ENCODE measurements around the gene KIF26B. TPM values are rescaled to one million over a fixed set of nuclear protein-coding genes. Genes with fewer than 3 reads are reported as not detected.

Gene KIF26B
- total RNA-seq, 1 donor from 2014 or later: 2.1 TPM

DNA sequence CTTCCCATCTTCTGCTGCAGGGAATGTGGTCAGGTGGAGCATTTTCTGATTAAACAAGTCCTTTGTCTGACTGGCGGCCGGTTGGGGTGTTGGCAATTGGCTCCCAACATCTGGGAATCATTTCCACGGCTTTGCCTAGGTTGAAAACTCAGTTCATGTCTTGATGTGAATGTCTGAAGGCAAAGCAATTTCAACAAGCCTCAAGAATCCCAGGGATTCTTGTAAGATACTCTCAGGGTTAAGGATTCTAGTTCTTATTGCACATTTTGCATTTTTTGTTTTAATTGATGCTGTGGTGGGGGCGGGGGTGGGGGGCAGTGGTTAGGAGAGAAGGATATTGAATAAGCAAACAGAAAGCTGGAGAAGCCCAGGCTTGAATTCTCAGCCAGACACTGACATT is 273.9 kb downstream of the KIF26B start:
- Histone ChIP-seq H3K36me3 (ENCODE audit: control insufficient read depth, insufficient read depth, low read length) (no peaks in the 10 kb centered on the region), H3K4me3 (ENCODE audit: low read depth, low read length) (no peak overlapping the region), H3K27me3 (ENCODE audit: control insufficient read depth, insufficient read depth, low read length) (no peaks in the 10 kb centered on the region)
- DNase-seq (ENCODE audit: low read depth) (no peak), FAIRE-seq (no peak)
- TF ChIP-seq, protein P1, sequence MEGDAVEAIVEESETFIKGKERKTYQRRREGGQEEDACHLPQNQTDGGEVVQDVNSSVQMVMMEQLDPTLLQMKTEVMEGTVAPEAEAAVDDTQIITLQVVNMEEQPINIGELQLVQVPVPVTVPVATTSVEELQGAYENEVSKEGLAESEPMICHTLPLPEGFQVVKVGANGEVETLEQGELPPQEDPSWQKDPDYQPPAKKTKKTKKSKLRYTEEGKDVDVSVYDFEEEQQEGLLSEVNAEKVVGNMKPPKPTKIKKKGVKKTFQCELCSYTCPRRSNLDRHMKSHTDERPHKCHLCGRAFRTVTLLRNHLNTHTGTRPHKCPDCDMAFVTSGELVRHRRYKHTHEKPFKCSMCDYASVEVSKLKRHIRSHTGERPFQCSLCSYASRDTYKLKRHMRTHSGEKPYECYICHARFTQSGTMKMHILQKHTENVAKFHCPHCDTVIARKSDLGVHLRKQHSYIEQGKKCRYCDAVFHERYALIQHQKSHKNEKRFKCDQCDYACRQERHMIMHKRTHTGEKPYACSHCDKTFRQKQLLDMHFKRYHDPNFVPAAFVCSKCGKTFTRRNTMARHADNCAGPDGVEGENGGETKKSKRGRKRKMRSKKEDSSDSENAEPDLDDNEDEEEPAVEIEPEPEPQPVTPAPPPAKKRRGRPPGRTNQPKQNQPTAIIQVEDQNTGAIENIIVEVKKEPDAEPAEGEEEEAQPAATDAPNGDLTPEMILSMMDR (IDR thresholded peaks at IDR 0.05; ENCODE audit: insufficient read depth, low read length, severe bottlenecking): no peak

DNA sequence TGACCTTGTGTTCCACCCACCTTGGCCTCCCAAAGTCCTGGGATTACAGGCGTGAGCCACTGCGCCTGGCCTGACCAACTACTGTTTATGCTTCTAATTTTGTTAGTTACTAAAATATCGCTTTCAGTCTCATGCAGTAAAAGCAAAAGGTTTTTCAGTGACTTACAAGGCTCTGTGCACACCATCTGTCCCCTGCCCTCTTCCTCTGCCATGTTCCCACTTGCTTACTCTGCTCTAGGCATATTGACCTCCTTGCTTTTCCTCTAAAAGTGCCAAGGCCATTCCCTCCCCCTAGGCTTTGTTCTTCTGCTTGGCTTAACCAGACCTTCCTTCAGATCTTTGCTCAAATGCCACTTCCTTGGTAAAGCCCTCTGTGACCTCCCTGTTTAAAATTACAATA is 276.9 kb downstream of the KIF26B start:
- Histone ChIP-seq H3K36me3 (ENCODE audit: control insufficient read depth, insufficient read depth, low read length) (no peaks in the 10 kb centered on the region), H3K27me3 (ENCODE audit: control insufficient read depth, insufficient read depth, low read length) (no peaks in the 10 kb centered on the region), H3K4me3 (ENCODE audit: low read depth, low read length) (no peak overlapping the region)
- TF ChIP-seq, protein P1 (IDR thresholded peaks at IDR 0.05; ENCODE audit: insufficient read depth, low read length, severe bottlenecking): no peak
- DNase-seq (ENCODE audit: low read depth): no peak
- FAIRE-seq: no peak

DNA sequence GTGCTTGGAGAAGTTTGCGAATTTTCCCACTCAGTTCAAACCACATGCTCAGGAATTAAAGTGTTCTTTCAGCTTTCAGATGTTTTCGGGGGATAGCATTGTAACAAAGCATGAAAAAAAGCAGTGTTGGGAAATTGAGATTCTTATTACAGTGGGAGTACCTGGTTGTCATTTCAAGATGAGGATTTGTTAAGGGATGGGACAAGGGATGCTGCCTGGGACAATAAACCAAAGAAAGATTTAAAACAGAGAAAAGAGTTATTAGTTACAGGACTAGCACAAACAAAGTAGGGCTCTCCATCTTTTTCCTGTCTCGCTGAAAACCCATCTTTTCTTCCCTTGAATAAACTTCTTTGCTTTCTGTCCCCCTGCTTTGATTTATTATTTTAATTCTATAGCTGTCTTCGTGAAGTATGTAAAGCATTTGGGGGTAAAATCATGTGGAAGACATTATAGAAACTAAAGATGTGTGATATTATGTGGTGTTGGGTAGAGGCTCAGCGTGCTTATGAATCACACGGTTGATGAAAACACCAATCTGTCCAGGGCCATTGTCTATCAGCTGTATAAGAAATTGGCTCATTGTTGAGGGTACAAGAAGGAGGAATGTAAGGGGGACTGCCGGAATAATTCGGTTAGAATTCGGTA is 277.6 kb downstream of the KIF26B start:
- DNase-seq (ENCODE audit: low read depth): no peak
- no peak for FAIRE-seq
- TF ChIP-seq, protein P1 (IDR thresholded peaks at IDR 0.05; ENCODE audit: insufficient read depth, low read length, severe bottlenecking): no peak
- no peak overlapping the region for H3K4me3 ChIP-seq (ENCODE audit: low read depth, low read length)
- H3K27me3 ChIP-seq (ENCODE audit: control insufficient read depth, insufficient read depth, low read length): no peaks in the 10 kb centered on the region
- H3K36me3 ChIP-seq (ENCODE audit: control insufficient read depth, insufficient read depth, low read length): no peaks in the 10 kb centered on the region

DNA sequence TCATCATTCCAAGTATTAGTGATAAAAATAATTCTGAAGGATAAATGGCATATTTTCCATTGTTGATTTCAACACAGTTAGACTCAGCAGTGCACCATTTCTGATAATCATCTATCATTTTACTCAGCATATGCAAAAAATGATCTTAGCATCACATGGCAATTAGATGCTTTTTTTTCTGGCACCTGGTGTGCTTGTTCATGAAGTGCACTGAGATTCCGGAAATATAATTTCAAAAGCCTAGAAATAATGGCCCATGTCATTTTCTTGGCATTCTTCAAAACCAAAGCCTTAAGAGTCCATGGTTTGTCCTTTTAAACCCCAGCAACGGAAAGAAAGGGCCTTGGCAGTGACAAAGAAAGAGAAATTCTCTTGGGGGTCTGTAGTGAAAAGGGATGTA is 278.8 kb downstream of the KIF26B start:
- TF ChIP-seq, protein P1 (IDR thresholded peaks at IDR 0.05; ENCODE audit: insufficient read depth, low read length, severe bottlenecking): no peak
- FAIRE-seq (no peak), DNase-seq (ENCODE audit: low read depth) (no peak)
- Histone ChIP-seq H3K27me3 (ENCODE audit: control insufficient read depth, insufficient read depth, low read length) (no peaks in the 10 kb centered on the region), H3K4me3 (ENCODE audit: low read depth, low read length) (no peak overlapping the region), H3K36me3 (ENCODE audit: control insufficient read depth, insufficient read depth, low read length) (no peaks in the 10 kb centered on the region)

DNA sequence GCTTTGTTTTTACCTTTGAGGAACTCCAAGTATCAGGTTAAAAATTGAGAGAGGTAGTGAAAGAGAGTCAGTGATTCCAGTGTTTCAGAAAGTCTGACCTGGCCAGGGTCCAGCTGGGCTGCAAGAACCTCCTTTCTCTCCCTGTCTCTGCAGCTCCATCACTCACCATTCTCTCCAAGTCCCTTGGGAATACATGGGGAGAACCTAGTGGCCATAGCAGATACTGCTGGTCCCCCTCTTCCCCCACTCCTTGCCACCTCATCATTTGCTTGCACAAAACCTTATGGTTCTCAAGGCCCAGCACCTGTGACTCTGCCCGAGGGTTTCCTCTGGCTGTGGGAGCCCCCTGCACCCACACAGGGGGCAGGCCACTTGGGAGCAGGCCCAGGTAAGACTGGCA is 279.5 kb downstream of the KIF26B start:
- Histone ChIP-seq H3K36me3 (ENCODE audit: control insufficient read depth, insufficient read depth, low read length) (no peaks in the 10 kb centered on the region), H3K4me3 (ENCODE audit: low read depth, low read length) (no peak overlapping the region), H3K27me3 (ENCODE audit: control insufficient read depth, insufficient read depth, low read length) (no peaks in the 10 kb centered on the region)
- FAIRE-seq (no peak), DNase-seq (ENCODE audit: low read depth) (no peak)
- TF ChIP-seq, protein P1 (IDR thresholded peaks at IDR 0.05; ENCODE audit: insufficient read depth, low read length, severe bottlenecking): no peak

DNA sequence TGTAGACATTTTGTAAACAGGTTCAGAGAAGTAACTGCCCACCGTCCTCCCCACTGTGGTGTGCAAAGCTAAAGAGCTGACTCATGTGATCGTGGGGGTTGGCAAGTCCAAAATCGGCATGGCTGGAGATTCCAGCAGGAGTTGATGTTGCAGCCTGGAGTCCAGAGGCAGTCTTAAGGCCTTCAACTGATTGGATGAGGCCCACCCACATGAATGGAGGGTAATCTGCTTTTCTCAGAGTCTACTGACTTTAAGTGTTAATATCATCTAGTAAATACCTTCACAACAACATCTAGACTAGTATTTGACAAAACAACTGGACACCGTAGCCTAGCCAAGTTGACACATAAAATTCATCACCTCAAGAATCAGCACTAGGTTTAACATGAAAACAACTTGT is 281.6 kb downstream of the KIF26B start:
- Histone ChIP-seq H3K36me3 (ENCODE audit: control insufficient read depth, insufficient read depth, low read length) (no peaks in the 10 kb centered on the region), H3K4me3 (ENCODE audit: low read depth, low read length) (no peak overlapping the region), H3K27me3 (ENCODE audit: control insufficient read depth, insufficient read depth, low read length) (no peaks in the 10 kb centered on the region)
- TF ChIP-seq, protein P1 (IDR thresholded peaks at IDR 0.05; ENCODE audit: insufficient read depth, low read length, severe bottlenecking): no peak
- FAIRE-seq (no peak), DNase-seq (ENCODE audit: low read depth) (no peak)

Data from bronchial epithelial cell (primary cell).